ENCODE data around the gene RASSF5.

Gene RASSF5

DNA sequence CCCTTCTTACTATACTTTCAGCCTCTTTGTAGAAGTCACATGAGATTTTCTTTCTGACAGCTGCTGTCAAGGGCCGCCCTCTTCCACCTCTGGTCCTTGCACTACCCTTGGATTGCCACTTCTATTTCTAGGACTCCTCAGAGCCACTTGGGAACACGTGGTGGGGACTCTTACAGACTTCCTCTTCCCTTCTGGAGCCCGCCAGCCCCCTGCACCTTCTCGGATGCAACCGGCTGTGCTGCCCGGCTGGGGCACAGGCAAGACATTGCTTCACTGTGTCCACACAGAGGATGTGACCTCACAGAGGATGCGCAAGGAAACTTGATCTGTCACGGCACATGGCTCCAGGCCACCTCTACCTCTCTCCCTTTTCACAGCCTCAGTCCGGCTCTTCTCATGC, 39.4 kb upstream of the RASSF5 start:
- no peak overlapping the region for H3K4me2 ChIP-seq (ENCODE audit: low read depth, low read length)
- no peaks in the 10 kb centered on the region for H3K27me3 ChIP-seq (replicated peaks; ENCODE audit: insufficient read depth, low read length)
- no peak for DNase-seq
- peaks cover 31% of the 10 kb centered on the region for H3F3A ChIP-seq (ENCODE audit: insufficient read depth, low read length)
- H3K27ac ChIP-seq (ENCODE audit: low read length): no peak overlapping the region
- TF ChIP-seq EZH2 (optimal IDR thresholded peaks at IDR 0.05; ENCODE audit: low read depth, low read length) (no peak), EZH2phosphoT487 (IDR thresholded peaks at IDR 0.05; ENCODE audit: low read length) (no peak)
- TF ChIP-seq, protein P1, sequence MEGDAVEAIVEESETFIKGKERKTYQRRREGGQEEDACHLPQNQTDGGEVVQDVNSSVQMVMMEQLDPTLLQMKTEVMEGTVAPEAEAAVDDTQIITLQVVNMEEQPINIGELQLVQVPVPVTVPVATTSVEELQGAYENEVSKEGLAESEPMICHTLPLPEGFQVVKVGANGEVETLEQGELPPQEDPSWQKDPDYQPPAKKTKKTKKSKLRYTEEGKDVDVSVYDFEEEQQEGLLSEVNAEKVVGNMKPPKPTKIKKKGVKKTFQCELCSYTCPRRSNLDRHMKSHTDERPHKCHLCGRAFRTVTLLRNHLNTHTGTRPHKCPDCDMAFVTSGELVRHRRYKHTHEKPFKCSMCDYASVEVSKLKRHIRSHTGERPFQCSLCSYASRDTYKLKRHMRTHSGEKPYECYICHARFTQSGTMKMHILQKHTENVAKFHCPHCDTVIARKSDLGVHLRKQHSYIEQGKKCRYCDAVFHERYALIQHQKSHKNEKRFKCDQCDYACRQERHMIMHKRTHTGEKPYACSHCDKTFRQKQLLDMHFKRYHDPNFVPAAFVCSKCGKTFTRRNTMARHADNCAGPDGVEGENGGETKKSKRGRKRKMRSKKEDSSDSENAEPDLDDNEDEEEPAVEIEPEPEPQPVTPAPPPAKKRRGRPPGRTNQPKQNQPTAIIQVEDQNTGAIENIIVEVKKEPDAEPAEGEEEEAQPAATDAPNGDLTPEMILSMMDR (IDR thresholded peaks at IDR 0.05; ENCODE audit: low read length): no peak
- no peaks in the 10 kb centered on the region for H3K9me2 ChIP-seq (replicated peaks; ENCODE audit: insufficient read depth, low read length)
- no peak overlapping the region for H3K9ac ChIP-seq (ENCODE audit: low read length)
- H3K9me3 ChIP-seq (replicated peaks; ENCODE audit: insufficient read depth, low read length): no peaks in the 10 kb centered on the region
- H3K4me1 ChIP-seq (ENCODE audit: low read length): peaks cover 70% of the 10 kb centered on the region
- peaks cover 27% of the 10 kb centered on the region for H3K79me2 ChIP-seq (ENCODE audit: low read length)
- H4K20me1 ChIP-seq (ENCODE audit: insufficient read depth, low read length): no peaks in the 10 kb centered on the region
- H2AFZ ChIP-seq (ENCODE audit: low read length): no peak overlapping the region
- H3K36me3 ChIP-seq (replicated peaks; ENCODE audit: insufficient read depth, low read length): no peaks in the 10 kb centered on the region
- H3K4me3 ChIP-seq (ENCODE audit: low read length): no peak overlapping the region

DNA sequence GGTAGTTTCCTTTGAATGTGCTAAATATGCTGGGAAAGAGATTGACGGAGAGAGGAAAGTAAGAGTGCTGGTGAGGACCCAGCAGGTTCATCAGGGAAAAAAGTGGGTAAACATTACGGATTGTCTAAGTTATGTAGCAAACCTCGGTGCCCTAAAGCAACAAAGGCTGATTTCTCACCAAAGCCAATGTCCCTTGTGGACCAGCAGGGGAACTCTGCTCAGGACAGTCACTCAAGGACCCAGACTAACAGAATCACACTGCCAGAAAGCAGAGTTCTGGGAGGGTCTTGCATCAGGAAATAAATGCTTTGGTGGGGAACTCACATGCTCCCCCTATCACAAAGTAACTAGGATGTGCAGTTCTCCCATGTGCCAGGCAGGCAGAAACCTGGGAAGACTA, 38.8 kb upstream of the RASSF5 start:
- Histone ChIP-seq H3K79me2 (ENCODE audit: low read length) (peaks cover 34% of the 10 kb centered on the region), H3K9me3 (replicated peaks; ENCODE audit: insufficient read depth, low read length) (no peaks in the 10 kb centered on the region), H3K4me3 (ENCODE audit: low read length) (no peak overlapping the region), H3K27me3 (replicated peaks; ENCODE audit: insufficient read depth, low read length) (no peaks in the 10 kb centered on the region), H4K20me1 (ENCODE audit: insufficient read depth, low read length) (no peaks in the 10 kb centered on the region), H3K4me2 (ENCODE audit: low read depth, low read length) (no peak overlapping the region), H3F3A (ENCODE audit: insufficient read depth, low read length) (peaks cover 26% of the 10 kb centered on the region), H2AFZ (ENCODE audit: low read length) (no peak overlapping the region), H3K4me1 (ENCODE audit: low read length) (peaks cover 63% of the 10 kb centered on the region), H3K9ac (ENCODE audit: low read length) (no peak overlapping the region), H3K9me2 (replicated peaks; ENCODE audit: insufficient read depth, low read length) (no peaks in the 10 kb centered on the region), H3K36me3 (replicated peaks; ENCODE audit: insufficient read depth, low read length) (no peaks in the 10 kb centered on the region), H3K27ac (ENCODE audit: low read length) (no peak overlapping the region)
- DNase-seq: no peak
- TF ChIP-seq EZH2phosphoT487 (IDR thresholded peaks at IDR 0.05; ENCODE audit: low read length): no peak
- TF ChIP-seq, protein P1 (IDR thresholded peaks at IDR 0.05; ENCODE audit: low read length): no peak
- TF ChIP-seq EZH2 (optimal IDR thresholded peaks at IDR 0.05; ENCODE audit: low read depth, low read length): no peak

DNA sequence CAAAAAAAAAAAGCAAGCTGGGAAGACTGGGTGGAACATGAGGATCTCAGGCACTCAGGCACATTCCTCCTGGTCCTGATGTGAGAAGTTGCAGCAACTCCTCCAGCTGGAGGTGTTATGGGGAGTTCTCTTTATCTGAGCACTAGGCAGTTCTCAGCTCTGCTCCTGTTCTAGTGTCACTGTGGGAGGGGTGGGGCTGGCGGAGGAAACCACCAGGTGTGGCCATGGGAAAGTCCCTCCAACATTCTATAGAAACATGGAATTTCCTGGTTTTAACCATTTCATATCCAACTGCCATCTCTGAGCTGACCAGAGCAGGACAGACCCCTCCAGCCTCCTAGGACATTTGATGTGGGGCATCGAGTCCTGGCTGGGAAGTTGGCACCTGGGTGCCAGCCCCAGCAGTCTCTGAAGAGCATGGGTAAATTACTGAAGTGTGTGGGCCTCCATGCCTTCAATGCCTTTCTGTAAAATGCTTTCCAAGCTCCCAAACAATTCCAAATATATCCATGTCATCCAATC, 37.9 kb upstream of the RASSF5 start:
- H3K9me3 ChIP-seq (replicated peaks; ENCODE audit: insufficient read depth, low read length): no peaks in the 10 kb centered on the region
- H3F3A ChIP-seq (ENCODE audit: insufficient read depth, low read length): peaks cover 25% of the 10 kb centered on the region; the same call in 1 of the 2 replicates
- H3K4me1 ChIP-seq (ENCODE audit: low read length): peaks cover 67% of the 10 kb centered on the region
- peak overlapping the region; percentile 84 for H3K4me2 ChIP-seq (ENCODE audit: low read depth, low read length)
- H3K9me2 ChIP-seq (replicated peaks; ENCODE audit: insufficient read depth, low read length): no peaks in the 10 kb centered on the region
- no peaks in the 10 kb centered on the region for H3K27me3 ChIP-seq (replicated peaks; ENCODE audit: insufficient read depth, low read length)
- H3K36me3 ChIP-seq (replicated peaks; ENCODE audit: insufficient read depth, low read length): no peaks in the 10 kb centered on the region; the same call in 1 of the 2 replicates
- H3K4me3 ChIP-seq (ENCODE audit: low read length): peak overlapping the region; percentile 77
- peak overlapping the region; percentile 69 for H2AFZ ChIP-seq (ENCODE audit: low read length)
- peak; percentile 77 for DNase-seq
- TF ChIP-seq, protein P1 (IDR thresholded peaks at IDR 0.05; ENCODE audit: low read length): no peak
- TF ChIP-seq EZH2phosphoT487 (IDR thresholded peaks at IDR 0.05; ENCODE audit: low read length) (no peak), EZH2 (optimal IDR thresholded peaks at IDR 0.05; ENCODE audit: low read depth, low read length) (no peak)
- peaks cover 40% of the 10 kb centered on the region for H3K79me2 ChIP-seq (ENCODE audit: low read length)
- no peaks in the 10 kb centered on the region for H4K20me1 ChIP-seq (ENCODE audit: insufficient read depth, low read length)
- peak overlapping the region; percentile 53; the same call in 1 of the 2 replicates for H3K9ac ChIP-seq (ENCODE audit: low read length)
- peak overlapping the region; percentile 49; the same call in 1 of the 2 replicates for H3K27ac ChIP-seq (ENCODE audit: low read length)

All from MM.1S (cell line).